DND-41 (cell line): ENCODE measurements around the gene TMEM271.

ENCODE experiments used
- ATAC-seq: fragments of 200-7000 bp; cut with Tn5 transposase; 3 replicates; pipeline ENCODE4 v1.9.1; 2021; ENCODE audit warnings: low read depth; ENCODE audit not compliant: insufficient read depth
- DNase-seq: peaks from one replicate; pipeline ENCODE4 v3.0.0-alpha.2; 2020
- H2AFZ ChIP-seq: 2 replicates; pipeline ENCODE4 v1.6.0; 2012; ENCODE audit warnings: low read depth, low read length
- H3K27ac ChIP-seq: 2 replicates; pipeline ENCODE4 v1.5.1; 2012; ENCODE audit warnings: low read length, inconsistent platforms
- H3K27me3 ChIP-seq: fragments of 200-600 bp; sonication (generic); 2 replicates; pipeline ENCODE4 v1.6.0; 2012; ENCODE audit warnings: low read length, mild to moderate bottlenecking, inconsistent platforms; ENCODE audit not compliant: insufficient read depth, poor library complexity
- H3K36me3 ChIP-seq: 2 replicates; pipeline ENCODE4 v1.5.1; 2012; ENCODE audit warnings: low read length, inconsistent platforms; ENCODE audit not compliant: insufficient read depth
- H3K4me1 ChIP-seq: 2 replicates; pipeline ENCODE4 v1.5.1; 2012; ENCODE audit warnings: mild to moderate bottlenecking, low read length; ENCODE audit not compliant: insufficient read depth
- H3K4me2 ChIP-seq: 2 replicates; pipeline ENCODE4 v1.6.0; 2012; ENCODE audit warnings: mild to moderate bottlenecking, moderate library complexity, low read length, inconsistent platforms; ENCODE audit not compliant: insufficient read depth
- H3K4me3 ChIP-seq, 2 experiments: fragments of 200-600 bp in 1 of 2; shearing (Covaris generic) in 1 of 2; 2 replicates each; pipeline ENCODE4 v1.5.1; 2012 to 2016; ENCODE audit warnings: inconsistent platforms in 2 of 2, low read length in 2 of 2, mild to moderate bottlenecking in 2 of 2, low read depth in 1 of 2, moderate library complexity in 1 of 2
- H3K79me2 ChIP-seq: 2 replicates; pipeline ENCODE4 v1.6.0; 2012; ENCODE audit warnings: low read length, inconsistent platforms; ENCODE audit not compliant: insufficient read depth
- H3K9ac ChIP-seq: 2 replicates; pipeline ENCODE4 v1.6.0; 2012; ENCODE audit warnings: low read depth, mild to moderate bottlenecking, inconsistent platforms, low read length, moderate library complexity
- H3K9me3 ChIP-seq: 2 replicates; pipeline ENCODE4 v1.5.1; 2012; ENCODE audit warnings: low read length, moderate library complexity, mild to moderate bottlenecking, inconsistent platforms; ENCODE audit not compliant: insufficient read depth, severe bottlenecking
- H4K20me1 ChIP-seq: 2 replicates; pipeline ENCODE4 v1.6.0; 2012; ENCODE audit warnings: low read length; ENCODE audit not compliant: insufficient read depth
- CTCF ChIP-seq: IDR thresholded peaks from 2 replicates; pipeline ENCODE4 v1.5.1; 2012; ENCODE audit warnings: borderline replicate concordance, low read length, moderate library complexity, mild to moderate bottlenecking; ENCODE audit not compliant: poor library complexity, severe bottlenecking; ENCODE audit errors: extremely low read depth
- EZH2 ChIP-seq: IDR thresholded peaks from 3 replicates; pipeline ENCODE4 v1.6.1; 2012; ENCODE audit warnings: borderline replicate concordance, low read depth, mild to moderate bottlenecking, moderate library complexity, low read length, inconsistent platforms; ENCODE audit not compliant: severe bottlenecking

Gene TMEM271

GRCh38 chr4:583820-584219, 7.7 kb upstream of the TMEM271 start:
- no peak overlapping the region for H3K27ac ChIP-seq
- H3K79me2 ChIP-seq = no peaks in the 10 kb centered on the region
- H2AFZ ChIP-seq = no peak overlapping the region
- H3K36me3 ChIP-seq = no peaks in the 10 kb centered on the region
- no peaks in the 10 kb centered on the region for H3K9me3 ChIP-seq
- no peaks in the 10 kb centered on the region for H3K27me3 ChIP-seq
- no peak overlapping the region for H3K9ac ChIP-seq
- DNase-seq (no peak), ATAC-seq (no peak)
- H3K4me3 ChIP-seq = no peak overlapping the region
- TF ChIP-seq CTCF (no peak), EZH2 (no peak)
- H4K20me1 ChIP-seq = no peaks in the 10 kb centered on the region
- no peaks in the 10 kb centered on the region for H3K4me1 ChIP-seq
- no peak overlapping the region for H3K4me2 ChIP-seq

GRCh38 chr4:581753-582361, 5.8 kb upstream of the TMEM271 start:
- no peak overlapping the region for H2AFZ ChIP-seq
- H4K20me1 ChIP-seq = no peaks in the 10 kb centered on the region
- TF ChIP-seq EZH2 = no peak
- no peak for TF ChIP-seq CTCF
- ATAC-seq (no peak), DNase-seq (no peak)
- H3K4me3 ChIP-seq = no peak overlapping the region
- H3K4me2 ChIP-seq = no peak overlapping the region
- H3K4me1 ChIP-seq = no peaks in the 10 kb centered on the region
- no peak overlapping the region for H3K27ac ChIP-seq
- no peak overlapping the region for H3K9ac ChIP-seq
- no peaks in the 10 kb centered on the region for H3K79me2 ChIP-seq
- H3K36me3 ChIP-seq = no peaks in the 10 kb centered on the region
- no peaks in the 10 kb centered on the region for H3K27me3 ChIP-seq
- H3K9me3 ChIP-seq = no peaks in the 10 kb centered on the region

- Histone ChIP-seq H3K79me2 (no peaks in the 10 kb centered on the region), H3K27me3 (no peaks in the 10 kb centered on the region)
- no peak for DNase-seq
Observed at GRCh38 chr4:581181-581580, 5.1 kb upstream of the TMEM271 start.

More at GRCh38 chr4:581181-581580, 5.1 kb upstream of the TMEM271 start:
- no peaks in the 10 kb centered on the region for H3K9me3 ChIP-seq
- no peak for ATAC-seq
- no peaks in the 10 kb centered on the region for H3K4me1 ChIP-seq
- no peak overlapping the region for H3K4me3 ChIP-seq
- no peak overlapping the region for H2AFZ ChIP-seq
- no peak overlapping the region for H3K9ac ChIP-seq
- H3K36me3 ChIP-seq = no peaks in the 10 kb centered on the region
- H3K27ac ChIP-seq = no peak overlapping the region
- TF ChIP-seq CTCF = no peak
- TF ChIP-seq EZH2 = no peak
- no peaks in the 10 kb centered on the region for H4K20me1 ChIP-seq
- H3K4me2 ChIP-seq = no peak overlapping the region
